T47D (cell line): ENCODE measurements around the gene COL1A1.

Source experiments
- DNase-seq, 2 experiments: peaks; one replicate each; pipeline versions ENCODE4 v3.0.0 to v3.0.0-alpha.2; 2011 to 2012; ENCODE audit warnings: low read depth in 1 of 2, low spot score in 1 of 2
- JUND ChIP-seq: IDR thresholded peaks from 2 replicates; pipeline ENCODE4 v1.6.1; 2012; ENCODE audit warnings: low read depth
- in situ Hi-C: cut with HindIII; loops from 2 replicates; pipeline ENCODE4 v1.10.0; 2016; ENCODE audit warnings: low sequenced_read_pairs, low pct_unique_long_range_greater_than_20kb

The COL1A1 gene

GRCh38 chr17:50201276-50201854 is at the start of gene COL1A1:
Gene COL1A1, minus strand, starts transcription at chr17:50201631. Its CDS starts 118 bp downstream, at chr17:50201513.
- no peak for DNase-seq
- TF ChIP-seq JUND: no peak
- in situ Hi-C loops: no loop called here

GRCh38 chr17:50248255-50248654 is 46.8 kb upstream of the COL1A1 start:
- no peak for DNase-seq
- in situ Hi-C loops: no loop called here
- no peak for TF ChIP-seq JUND

- no peak for DNase-seq
- in situ Hi-C loops: no loop called here
Observed at GRCh38 chr17:50244771-50245170, 43.3 kb upstream of the COL1A1 start.

GRCh38 chr17:50241431-50241830 is 40.0 kb upstream of the COL1A1 start:
- no peak for DNase-seq
- in situ Hi-C loops: no loop called here
- no peak for TF ChIP-seq JUND

More at GRCh38 chr17:50244771-50245170, 43.3 kb upstream of the COL1A1 start:
- TF ChIP-seq JUND: no peak

- no peak for DNase-seq
- no peak for TF ChIP-seq JUND
- in situ Hi-C loops: no loop called here
Observed at GRCh38 chr17:50240851-50241250, 39.4 kb upstream of the COL1A1 start.

- no peak for TF ChIP-seq JUND
- in situ Hi-C loops: no loop called here
- DNase-seq: no peak
Observed at GRCh38 chr17:50239937-50240336, 38.5 kb upstream of the COL1A1 start.

- no peak for TF ChIP-seq JUND
- in situ Hi-C loops: no loop called here
- DNase-seq: no peak
Observed at GRCh38 chr17:50238601-50239280, 37.3 kb upstream of the COL1A1 start.

- in situ Hi-C loops: no loop called here
- no peak for DNase-seq
- no peak for TF ChIP-seq JUND
Observed at GRCh38 chr17:50237901-50238300, 36.5 kb upstream of the COL1A1 start.

GRCh38 chr17:50234581-50234980 is 33.1 kb upstream of the COL1A1 start:
- TF ChIP-seq JUND: no peak
- DNase-seq: no peak
- in situ Hi-C loops: no loop called here

GRCh38 chr17:50225701-50226240 is 24.3 kb upstream of the COL1A1 start:
- no peak for TF ChIP-seq JUND
- no peak for DNase-seq
- in situ Hi-C loops: no loop called here

GRCh38 chr17:50222922-50223321 is 21.5 kb upstream of the COL1A1 start:
- in situ Hi-C loops: no loop called here

GRCh38 chr17:50221864-50222545 is 20.6 kb upstream of the COL1A1 start:
- no peak for TF ChIP-seq JUND
- DNase-seq: no peak

More at GRCh38 chr17:50222922-50223321, 21.5 kb upstream of the COL1A1 start:
- no peak for DNase-seq
- TF ChIP-seq JUND: no peak

More at GRCh38 chr17:50221864-50222545, 20.6 kb upstream of the COL1A1 start:
- in situ Hi-C loops: no loop called here
